DLD1 (cell line): ENCODE measurements around the gene HIRA.
"Not testable (repeated sequence)": the region's sequence is repeated elsewhere in the genome, so short reads cannot be mapped to it uniquely, and the experiment has no call there.

Experiments used
- in situ Hi-C: cut with HindIII; loops from 2 replicates; pipeline ENCODE4 v1.10.0; 2017; ENCODE audit warnings: low sequenced_read_pairs

HIRA gene

GRCh38 chr22:19445279-19445982 lies 13.9 kb upstream of the HIRA start:
- in situ Hi-C loops = not testable (repeated sequence)

- in situ Hi-C loops = no loop called here
These were observed 12.1 kb upstream of the HIRA start for GRCh38 chr22:19443544-19444211.

- in situ Hi-C loops = no loop called here
These were observed 10.6 kb upstream of the HIRA start for GRCh38 chr22:19442166-19442565.

GRCh38 chr22:19440411-19441195 lies 9.1 kb upstream of the HIRA start:
- in situ Hi-C loops = no loop called here

- in situ Hi-C loops = no loop called here
These were observed 6.8 kb upstream of the HIRA start for GRCh38 chr22:19438298-19438697.

- in situ Hi-C loops = not testable (repeated sequence)
These were observed 5.1 kb upstream of the HIRA start for GRCh38 chr22:19436444-19437161.

- in situ Hi-C loops = no loop called here
These were observed 3.5 kb upstream of the HIRA start for GRCh38 chr22:19434829-19435580.

- in situ Hi-C loops = no loop called here
These were observed 2.9 kb upstream of the HIRA start for GRCh38 chr22:19434401-19434800.

- in situ Hi-C loops = no loop called here
These were observed 759 bp upstream of the HIRA start, which contains the start of gene MRPL40 for GRCh38 chr22:19432133-19432851. Gene MRPL40 (plus strand): TSS chr22:19432545. CDS start chr22:19432555, 10 bp downstream.

- in situ Hi-C loops = no loop called here
These were observed 517 bp downstream of the HIRA start for GRCh38 chr22:19430890-19431541.

- in situ Hi-C loops = no loop called here
These were observed 1.3 kb downstream of the HIRA start for GRCh38 chr22:19429950-19430889.

- in situ Hi-C loops = no loop called here
These were observed 7.4 kb downstream of the HIRA start for GRCh38 chr22:19424186-19424500.

GRCh38 chr22:19422440-19423301 lies 8.9 kb downstream of the HIRA start:
- in situ Hi-C loops = no loop called here

GRCh38 chr22:19420321-19420720 lies 11.2 kb downstream of the HIRA start:
- in situ Hi-C loops = no loop called here

- in situ Hi-C loops = no loop called here
These were observed 11.9 kb downstream of the HIRA start for GRCh38 chr22:19419464-19420178.

- in situ Hi-C loops = no loop called here
These were observed 12.5 kb downstream of the HIRA start for GRCh38 chr22:19419086-19419463.

GRCh38 chr22:19412923-19413322 lies 18.6 kb downstream of the HIRA start:
- in situ Hi-C loops = no loop called here
